Hepatocyte (in vitro differentiated cells): ENCODE data around the gene PTPRN2. TPM values are rescaled to one million over a fixed set of nuclear protein-coding genes. Genes with fewer than 3 reads are reported as not detected.

ENCODE experiments used
- DNase-seq: peaks from one replicate; pipeline ENCODE4 v3.0.0-alpha.2; 2016; ENCODE audit warnings: low spot score
- H2AFZ ChIP-seq: fragments of 200-600 bp; sonication (generic); 2 replicates; pipeline ENCODE4 v1.6.0; 2016; ENCODE audit warnings: antibody characterized with exemption, mild to moderate bottlenecking
- H3K27ac ChIP-seq: fragments of 200-600 bp; sonication (generic); 2 replicates; pipeline ENCODE4 v1.5.1; 2016; ENCODE audit warnings: mild to moderate bottlenecking
- H3K27me3 ChIP-seq: fragments of 200-600 bp; sonication (generic); 2 replicates; pipeline ENCODE4 v1.6.1; 2016
- H3K36me3 ChIP-seq: fragments of 200-600 bp; sonication (generic); replicated peaks from 2 replicates; pipeline ENCODE4 v1.5.1; 2016; ENCODE audit warnings: low read depth; ENCODE audit not compliant: insufficient read depth
- H3K4me1 ChIP-seq: fragments of 200-600 bp; sonication (generic); 2 replicates; pipeline ENCODE4 v1.5.1; 2016; ENCODE audit warnings: mild to moderate bottlenecking, moderate library complexity; ENCODE audit not compliant: insufficient read depth
- H3K4me2 ChIP-seq: fragments of 200-600 bp; sonication (generic); 2 replicates; pipeline ENCODE4 v1.6.0; 2016
- H3K4me3 ChIP-seq: fragments of 200-600 bp; sonication (generic); 2 replicates; pipeline ENCODE4 v1.5.1; 2016; ENCODE audit warnings: mild to moderate bottlenecking
- H3K79me2 ChIP-seq: fragments of 200-600 bp; sonication (generic); 2 replicates; pipeline ENCODE4 v1.6.0; 2017; ENCODE audit warnings: mild to moderate bottlenecking
- H3K9me2 ChIP-seq: fragments of 200-600 bp; sonication (generic); replicated peaks from 2 replicates; pipeline ENCODE4 v1.6.0; 2017; ENCODE audit warnings: mild to moderate bottlenecking; ENCODE audit not compliant: insufficient read depth
- H3K9me3 ChIP-seq: fragments of 200-600 bp; sonication (generic); 2 replicates; pipeline ENCODE4 v1.5.1; 2016; ENCODE audit warnings: low read depth, mild to moderate bottlenecking
- H4K20me1 ChIP-seq: fragments of 200-600 bp; sonication (generic); 2 replicates; pipeline ENCODE4 v1.6.0; 2016; ENCODE audit warnings: mild to moderate bottlenecking; ENCODE audit not compliant: insufficient read depth, poor library complexity, severe bottlenecking
- EZH2 ChIP-seq: fragments of 200-600 bp; sonication (generic); IDR thresholded peaks from 2 replicates; pipeline ENCODE4 v1.6.1; 2016; ENCODE audit warnings: antibody characterized with exemption, mild to moderate bottlenecking, borderline replicate concordance
- EZH2phosphoT487 ChIP-seq: fragments of 200-600 bp; sonication (generic); IDR thresholded peaks from one replicate; pipeline ENCODE4 v1.6.1; 2018; ENCODE audit warnings: antibody characterized with exemption, mild to moderate bottlenecking, low read depth, moderate library complexity; ENCODE audit not compliant: unreplicated experiment, severe bottlenecking
- WGBS: methylation state at CpG from one replicate; pipeline ENCODE4 v1.1.6; 2016; ENCODE audit warnings: low lambda C conversion rate; ENCODE audit errors: missing lambda C conversion rate; 5-methylcytosine and 5-hydroxymethylcytosine counted together
- polyA plus RNA-seq: library from polyadenylated mRNA; unstranded; fragments of >200 nt; fragmentation: Nextera tagmentation; extraction: Ambion mirVana; gene quantifications from 2 replicates; pipeline ENCODE4 v1.2.1, GENCODE V29; 2016
- total RNA-seq: library from RNA; depleted of rRNA; stranded (reverse); fragments of >200 nt; gene quantifications from 2 replicates; pipeline ENCODE4 v1.2.3, GENCODE V29; 2014
- TF ChIP-seq, protein P1 (sequence below): fragments of 200-600 bp; sonication (generic); IDR thresholded peaks from 2 replicates; pipeline ENCODE4 v1.5.1; 2016; ENCODE audit warnings: antibody characterized with exemption, mild to moderate bottlenecking; ENCODE audit not compliant: poor library complexity

PTPRN2 gene
- total and polyA plus RNA-seq, 2 experiments from 2014 or later = 2.1 to 3.3 TPM

DNA sequence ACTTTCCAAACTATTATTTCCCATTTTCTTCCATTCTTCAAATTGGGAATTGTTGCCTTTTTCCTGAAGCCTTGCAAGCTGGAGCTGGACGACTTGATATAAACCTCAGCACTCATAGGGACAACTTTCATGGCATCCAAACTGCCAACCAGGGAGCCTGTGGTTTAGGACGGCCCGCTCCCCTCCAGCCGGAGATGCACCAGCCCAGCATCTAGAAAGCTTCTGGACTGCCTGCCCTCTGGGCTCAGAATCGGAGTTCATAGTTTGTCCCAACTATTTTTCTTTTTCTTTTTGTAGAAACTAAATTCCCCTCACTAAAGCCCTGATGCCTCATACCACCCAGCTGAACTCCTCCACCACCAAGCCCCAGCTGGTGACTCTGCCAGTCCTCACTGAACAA lies 1050.6 kb downstream of the PTPRN2 start:
- DNase-seq = no peak
- Histone ChIP-seq H3K27ac (no peak overlapping the region), H2AFZ (no peak overlapping the region), H3K36me3 (no peaks in the 10 kb centered on the region), H3K79me2 (no peaks in the 10 kb centered on the region), H3K4me3 (no peak overlapping the region), H3K9me3 (no peaks in the 10 kb centered on the region), H4K20me1 (no peaks in the 10 kb centered on the region), H3K9me2 (no peaks in the 10 kb centered on the region), H3K4me2 (no peak overlapping the region), H3K4me1 (no peaks in the 10 kb centered on the region), H3K27me3 (no peaks in the 10 kb centered on the region)
- 93% methylated on average over 5 of the region's 5 CpGs for WGBS
- TF ChIP-seq EZH2phosphoT487 (no peak), EZH2 (no peak)
- TF ChIP-seq, protein P1, sequence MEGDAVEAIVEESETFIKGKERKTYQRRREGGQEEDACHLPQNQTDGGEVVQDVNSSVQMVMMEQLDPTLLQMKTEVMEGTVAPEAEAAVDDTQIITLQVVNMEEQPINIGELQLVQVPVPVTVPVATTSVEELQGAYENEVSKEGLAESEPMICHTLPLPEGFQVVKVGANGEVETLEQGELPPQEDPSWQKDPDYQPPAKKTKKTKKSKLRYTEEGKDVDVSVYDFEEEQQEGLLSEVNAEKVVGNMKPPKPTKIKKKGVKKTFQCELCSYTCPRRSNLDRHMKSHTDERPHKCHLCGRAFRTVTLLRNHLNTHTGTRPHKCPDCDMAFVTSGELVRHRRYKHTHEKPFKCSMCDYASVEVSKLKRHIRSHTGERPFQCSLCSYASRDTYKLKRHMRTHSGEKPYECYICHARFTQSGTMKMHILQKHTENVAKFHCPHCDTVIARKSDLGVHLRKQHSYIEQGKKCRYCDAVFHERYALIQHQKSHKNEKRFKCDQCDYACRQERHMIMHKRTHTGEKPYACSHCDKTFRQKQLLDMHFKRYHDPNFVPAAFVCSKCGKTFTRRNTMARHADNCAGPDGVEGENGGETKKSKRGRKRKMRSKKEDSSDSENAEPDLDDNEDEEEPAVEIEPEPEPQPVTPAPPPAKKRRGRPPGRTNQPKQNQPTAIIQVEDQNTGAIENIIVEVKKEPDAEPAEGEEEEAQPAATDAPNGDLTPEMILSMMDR = no peak

- H3K4me1 ChIP-seq = no peaks in the 10 kb centered on the region
- H3K36me3 ChIP-seq = no peaks in the 10 kb centered on the region
- H3K4me2 ChIP-seq = no peak overlapping the region
- no peak overlapping the region for H3K4me3 ChIP-seq
- no peaks in the 10 kb centered on the region for H3K79me2 ChIP-seq
- no peaks in the 10 kb centered on the region for H3K9me3 ChIP-seq
- no peak overlapping the region for H2AFZ ChIP-seq
- WGBS = 91% methylated on average over 3 of the region's 3 CpGs
- DNase-seq = no peak
- H4K20me1 ChIP-seq = no peaks in the 10 kb centered on the region
- H3K27me3 ChIP-seq = no peaks in the 10 kb centered on the region
- no peak overlapping the region for H3K27ac ChIP-seq
- TF ChIP-seq, protein P1 = no peak
- TF ChIP-seq EZH2phosphoT487 = no peak
- no peak for TF ChIP-seq EZH2
- no peaks in the 10 kb centered on the region for H3K9me2 ChIP-seq
Measured at GRCh38 chr7:157532068-157532467, 1055.6 kb downstream of the PTPRN2 start.

DNA sequence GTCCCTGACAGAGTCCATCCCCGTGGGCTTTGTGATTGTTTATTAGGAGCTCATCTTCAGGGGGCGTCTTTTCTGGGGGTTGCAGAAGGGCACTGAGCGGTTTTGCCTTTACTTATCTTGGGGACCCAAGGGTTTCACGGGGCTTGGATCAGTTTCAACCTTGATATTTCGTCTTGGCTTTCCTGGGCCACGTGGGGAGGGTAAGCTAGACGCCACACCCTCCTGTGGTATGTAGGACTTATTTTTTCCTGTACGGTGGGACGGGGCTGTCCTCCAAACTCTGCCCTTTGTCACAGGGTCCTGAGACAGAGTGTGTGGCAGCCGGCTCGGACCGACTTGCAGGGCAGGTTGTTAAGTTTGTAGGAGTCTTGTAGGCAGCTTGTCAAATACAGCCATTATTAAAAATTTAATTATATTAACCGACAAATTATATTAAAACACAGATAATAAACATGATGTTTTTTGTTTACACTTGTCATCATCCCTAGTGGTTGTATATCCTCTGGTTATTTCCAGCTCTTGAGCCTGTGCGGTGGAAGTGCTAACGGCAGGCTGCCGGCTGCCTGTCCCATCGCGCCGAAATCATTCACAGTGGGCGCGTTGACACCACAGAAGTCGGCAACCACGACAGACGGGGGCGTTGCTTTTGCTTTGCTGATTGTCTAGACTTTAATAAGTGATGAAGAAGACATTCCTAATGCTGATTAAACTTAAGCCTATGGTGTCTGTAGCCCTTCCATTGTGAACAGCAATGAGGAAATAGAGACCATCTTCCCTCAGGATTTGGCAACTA lies 1057.7 kb downstream of the PTPRN2 start:
- H3K27ac ChIP-seq = no peak overlapping the region
- H3K4me3 ChIP-seq = no peak overlapping the region
- TF ChIP-seq EZH2 (no peak), EZH2phosphoT487 (no peak)
- TF ChIP-seq, protein P1 = no peak
- no peaks in the 10 kb centered on the region for H3K79me2 ChIP-seq
- no peaks in the 10 kb centered on the region for H3K36me3 ChIP-seq
- H3K4me1 ChIP-seq = no peaks in the 10 kb centered on the region
- no peaks in the 10 kb centered on the region for H3K9me2 ChIP-seq
- H4K20me1 ChIP-seq = no peaks in the 10 kb centered on the region
- no peak for DNase-seq
- WGBS = 69% methylated on average over 25 of the region's 25 CpGs
- no peaks in the 10 kb centered on the region for H3K27me3 ChIP-seq
- no peak overlapping the region for H2AFZ ChIP-seq
- no peaks in the 10 kb centered on the region for H3K9me3 ChIP-seq
- no peak overlapping the region for H3K4me2 ChIP-seq
